ENCODE results near the gene OR6M1.

The OR6M1 gene, protein sequence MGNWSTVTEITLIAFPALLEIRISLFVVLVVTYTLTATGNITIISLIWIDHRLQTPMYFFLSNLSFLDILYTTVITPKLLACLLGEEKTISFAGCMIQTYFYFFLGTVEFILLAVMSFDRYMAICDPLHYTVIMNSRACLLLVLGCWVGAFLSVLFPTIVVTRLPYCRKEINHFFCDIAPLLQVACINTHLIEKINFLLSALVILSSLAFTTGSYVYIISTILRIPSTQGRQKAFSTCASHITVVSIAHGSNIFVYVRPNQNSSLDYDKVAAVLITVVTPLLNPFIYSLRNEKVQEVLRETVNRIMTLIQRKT

DNA sequence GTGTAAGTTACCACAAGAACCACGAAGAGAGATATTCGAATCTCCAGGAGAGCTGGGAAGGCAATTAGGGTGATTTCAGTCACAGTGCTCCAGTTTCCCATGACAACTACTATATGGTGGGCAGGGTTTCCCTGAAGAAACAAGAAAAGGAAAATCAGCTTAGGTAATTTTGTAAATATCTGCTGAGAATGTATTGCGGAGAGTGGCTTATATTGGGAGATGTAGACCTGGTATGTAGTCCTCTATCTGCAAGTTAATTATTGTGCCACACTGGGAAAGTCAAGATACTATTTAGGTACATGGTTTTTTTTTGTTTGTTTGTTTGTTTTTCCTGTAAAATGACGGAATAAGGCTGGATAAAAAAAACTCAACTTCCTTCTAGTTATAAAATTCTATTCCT lies at the start of gene OR6M1:
Gene OR6M1, minus strand, starts transcription at position 101 of the 400 bp plus-strand sequence. Its CDS starts 0 bp downstream, at position 101.
- DNase-seq = no peak

- no peak for DNase-seq
Observed at GRCh38 chr11:123853038-123853437, 46.9 kb upstream of the OR6M1 start.

GRCh38 chr11:123852321-123852720 lies 46.2 kb upstream of the OR6M1 start:
- no peak for DNase-seq

DNA sequence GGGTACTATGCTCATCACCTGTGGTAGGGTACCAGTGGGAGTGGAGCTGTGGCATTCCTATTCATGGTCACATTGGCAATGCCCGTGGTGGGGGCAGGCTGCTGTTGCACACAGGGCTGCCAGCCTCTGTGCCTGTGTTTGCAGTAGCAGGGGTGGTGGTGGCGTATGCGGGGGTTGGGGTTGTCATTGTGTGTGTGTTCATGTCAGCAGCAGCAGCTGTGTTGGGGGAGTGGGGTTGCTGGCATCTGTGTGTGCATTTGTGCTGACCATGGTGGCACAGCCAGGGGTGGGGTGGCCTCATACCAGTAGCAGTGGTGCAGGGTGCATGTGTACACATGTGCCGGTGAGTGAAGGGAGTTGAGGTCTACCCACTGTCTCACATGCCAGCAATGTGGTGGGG lies 45.0 kb upstream of the OR6M1 start:
- DNase-seq = no peak

- DNase-seq = no peak
Observed at GRCh38 chr11:123841174-123841573, 35.0 kb upstream of the OR6M1 start.

GRCh38 chr11:123839131-123839530 lies 33.0 kb upstream of the OR6M1 start:
- DNase-seq = no peak

DNA sequence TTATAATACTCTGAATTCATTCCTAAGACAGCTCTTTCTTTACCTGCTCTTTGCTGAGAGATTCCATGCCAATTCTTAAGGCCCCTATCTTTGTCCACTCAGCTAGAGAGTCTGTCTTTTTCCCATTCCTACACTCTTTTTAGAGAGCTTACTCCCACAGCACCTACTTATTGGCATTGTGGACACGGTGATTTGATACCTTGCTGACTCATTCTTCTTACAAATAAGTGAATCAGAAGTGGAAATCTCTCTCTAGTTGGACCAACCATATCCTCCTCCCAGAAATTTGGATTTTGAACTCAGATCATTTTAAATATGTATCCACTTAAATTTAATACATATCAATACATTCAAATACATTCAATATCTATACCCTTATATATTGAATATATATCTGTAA lies 32.5 kb upstream of the OR6M1 start:
- DNase-seq = no peak

DNA sequence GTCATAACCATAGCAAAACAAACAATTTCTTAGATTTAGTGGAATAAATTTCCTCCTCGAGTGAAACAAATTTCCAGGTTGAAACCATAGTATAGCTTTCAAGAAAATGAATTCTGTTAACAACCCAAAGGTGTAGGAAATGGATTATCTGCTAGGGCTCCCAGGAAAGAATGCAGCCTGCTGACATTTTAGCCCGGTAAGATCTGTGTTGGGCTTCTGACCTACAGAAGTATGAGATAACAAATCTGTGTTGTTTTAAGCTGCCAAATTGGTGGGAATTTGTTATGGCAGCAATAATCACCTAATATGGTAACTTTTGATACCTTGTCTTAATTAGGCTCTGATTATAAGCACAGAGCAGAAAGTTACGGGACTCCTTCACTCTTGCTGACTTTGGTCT lies 32.0 kb upstream of the OR6M1 start:
- DNase-seq = no peak

DNA sequence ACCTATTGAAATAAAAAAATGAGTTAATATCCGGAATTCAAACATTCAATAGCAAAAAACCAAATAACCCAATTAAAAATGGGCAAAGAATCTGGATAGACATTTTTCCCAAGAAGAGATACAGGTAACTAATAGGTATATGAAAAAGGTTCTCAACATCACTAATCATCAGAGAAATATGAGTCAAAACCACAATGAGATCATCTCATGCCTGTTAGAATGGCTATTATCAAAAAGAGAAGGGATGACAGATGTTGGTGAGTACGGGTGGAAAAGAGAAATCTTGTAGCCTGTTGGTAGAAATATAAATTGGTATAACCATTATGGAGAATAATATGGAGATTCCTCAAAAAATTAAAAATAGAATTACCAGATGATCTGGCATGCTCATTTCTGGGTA lies 26.9 kb upstream of the OR6M1 start:
- DNase-seq = no peak

DNA sequence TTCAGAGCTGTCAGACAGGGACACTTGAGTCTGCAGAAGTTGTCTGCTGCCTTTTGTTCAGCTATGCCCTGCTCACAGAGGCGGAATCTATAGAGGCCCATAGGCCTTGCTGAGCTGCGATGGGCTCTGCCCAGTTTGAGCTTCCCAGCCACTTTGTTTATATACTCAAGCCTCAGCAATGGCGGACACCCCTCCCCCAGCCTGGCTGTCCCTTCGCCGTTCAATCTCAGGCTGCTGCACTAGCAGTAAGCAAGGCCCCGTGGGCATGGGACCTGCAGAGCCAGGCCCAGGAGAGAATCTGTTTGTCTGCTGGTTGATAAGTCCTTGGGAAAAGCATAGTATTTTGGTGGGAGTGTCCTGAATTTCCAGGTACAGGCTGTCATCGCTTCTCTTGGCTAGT lies 23.6 kb upstream of the OR6M1 start:
- DNase-seq = no peak

DNA sequence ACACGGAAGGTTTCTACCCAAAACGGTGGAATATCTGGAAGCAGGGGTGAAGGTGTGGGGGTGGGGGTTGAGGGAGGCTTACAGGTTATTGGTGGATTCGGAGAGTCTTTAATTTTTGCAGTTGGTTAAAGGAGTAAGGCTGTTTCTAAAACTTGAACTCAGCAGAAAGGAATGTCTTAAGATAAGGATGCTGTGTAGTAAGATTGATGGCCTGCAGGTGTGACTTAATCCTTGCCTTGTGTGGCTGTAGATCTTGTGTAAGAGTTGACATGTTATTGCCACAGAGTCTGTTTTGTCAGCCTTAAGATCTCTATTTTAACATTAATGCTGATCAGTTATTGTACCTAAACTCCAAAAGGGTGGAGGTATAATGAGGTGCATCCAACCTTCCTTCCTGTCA lies 16.4 kb upstream of the OR6M1 start:
- DNase-seq = no peak

- DNase-seq = no peak
Observed at GRCh38 chr11:123822032-123822431, 15.9 kb upstream of the OR6M1 start.

- no peak for DNase-seq
Observed at GRCh38 chr11:123815122-123815521, 9.0 kb upstream of the OR6M1 start.

- DNase-seq = no peak
Observed at GRCh38 chr11:123801765-123802164, 4.4 kb downstream of the OR6M1 start.

DNA sequence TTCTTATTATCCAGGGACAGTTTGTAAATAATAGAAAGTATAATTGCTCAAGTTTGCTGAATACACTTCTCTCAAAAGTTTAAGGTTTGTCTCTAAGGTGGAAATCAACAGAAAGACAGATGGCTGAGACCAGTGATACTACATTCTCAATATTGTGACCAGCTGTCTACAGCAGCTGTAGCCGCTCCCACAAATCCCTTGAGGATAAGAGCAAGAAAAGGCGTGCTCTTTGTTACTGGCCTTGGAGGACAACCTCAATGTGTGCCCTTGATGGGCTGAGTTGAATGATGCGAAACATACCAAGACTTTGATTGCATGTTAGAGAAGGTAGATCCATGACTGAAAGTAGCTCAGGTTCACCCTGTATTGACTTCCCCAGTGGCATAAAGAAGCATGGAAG lies 6.1 kb downstream of the OR6M1 start:
- DNase-seq = no peak

DNA sequence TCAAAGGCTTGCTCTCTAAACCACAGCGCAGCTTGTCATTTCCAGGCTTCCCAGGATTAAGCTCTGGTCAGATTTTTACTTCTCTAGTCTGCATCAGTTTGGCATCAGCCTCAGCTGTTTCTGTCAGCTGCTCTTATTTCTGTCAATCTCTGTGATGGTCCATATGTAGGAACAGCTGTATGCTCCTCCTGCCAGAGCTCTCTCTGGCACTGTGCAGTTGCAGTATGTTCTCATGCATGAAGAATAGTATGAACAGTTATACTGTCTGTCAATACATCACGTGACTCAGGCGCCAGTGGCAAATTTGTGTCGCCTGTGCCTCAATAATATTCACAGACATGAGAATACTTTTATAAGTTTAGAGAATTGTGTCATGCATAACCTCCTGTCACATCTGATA lies 6.7 kb downstream of the OR6M1 start:
- no peak for DNase-seq

DNA sequence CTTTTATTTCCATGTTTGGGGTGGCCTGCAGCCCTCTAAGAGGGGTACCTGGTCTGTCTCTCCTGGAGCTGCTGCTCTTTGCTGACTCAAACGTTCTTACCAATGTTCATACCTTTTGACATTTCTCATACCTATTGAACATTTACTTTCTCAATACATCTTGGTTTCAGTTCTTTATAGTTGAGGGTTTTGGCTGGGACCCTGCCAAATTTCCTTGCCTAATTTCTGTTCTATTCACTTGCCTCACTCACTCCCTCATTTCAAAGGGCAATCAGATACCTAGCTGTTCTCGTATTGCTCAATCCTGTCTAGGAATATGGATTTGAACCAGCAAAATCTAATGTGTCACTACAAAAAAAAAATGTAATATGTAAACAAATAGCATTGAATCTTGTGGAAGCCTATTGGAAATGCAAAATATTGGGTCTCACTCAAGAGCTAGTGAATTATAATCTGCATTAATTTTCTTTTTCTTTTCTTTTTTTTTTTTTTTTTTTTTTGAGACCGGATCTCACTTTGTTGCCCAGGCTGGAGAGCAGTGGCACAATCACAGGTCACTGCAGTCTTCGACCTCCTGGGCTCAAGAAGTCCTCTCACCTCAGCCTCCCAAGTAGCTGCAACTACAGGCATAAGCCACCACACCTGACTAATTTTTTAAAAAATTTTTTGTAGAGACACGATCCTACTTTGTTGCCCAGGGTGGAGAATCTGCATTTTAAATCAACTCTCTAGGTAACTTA lies 7.5 kb downstream of the OR6M1 start:
- DNase-seq = no peak

- no peak for DNase-seq
Observed at GRCh38 chr11:123798079-123798478, 8.1 kb downstream of the OR6M1 start.

DNA sequence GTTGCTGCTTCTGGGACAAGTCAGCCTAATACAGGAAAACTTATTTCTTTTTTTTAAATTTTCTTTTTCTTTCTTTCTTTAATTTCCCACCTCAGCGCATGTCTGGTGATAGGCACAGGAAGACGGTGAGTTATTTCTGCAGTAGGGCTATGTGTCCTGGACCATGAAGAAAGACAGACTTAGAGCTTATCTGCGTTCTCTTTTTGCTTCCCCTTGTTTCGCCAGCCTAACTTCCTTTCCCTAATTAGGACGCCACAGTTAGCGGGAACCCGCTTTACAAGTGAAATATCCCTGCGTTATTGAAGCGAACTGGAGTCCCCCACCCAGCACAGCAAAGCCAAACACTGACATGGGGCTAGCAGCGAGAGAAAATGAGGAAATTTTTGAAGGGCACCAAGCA lies 8.6 kb downstream of the OR6M1 start:
- no peak for DNase-seq

GRCh38 chr11:123797114-123797513 lies 9.0 kb downstream of the OR6M1 start:
- no peak for DNase-seq

GRCh38 chr11:123796226-123796625 lies 9.9 kb downstream of the OR6M1 start:
- no peak for DNase-seq

GRCh38 chr11:123783536-123783935 lies 22.6 kb downstream of the OR6M1 start:
- DNase-seq = no peak

- no peak for DNase-seq
Observed at GRCh38 chr11:123778511-123778910, 27.6 kb downstream of the OR6M1 start.

DNA sequence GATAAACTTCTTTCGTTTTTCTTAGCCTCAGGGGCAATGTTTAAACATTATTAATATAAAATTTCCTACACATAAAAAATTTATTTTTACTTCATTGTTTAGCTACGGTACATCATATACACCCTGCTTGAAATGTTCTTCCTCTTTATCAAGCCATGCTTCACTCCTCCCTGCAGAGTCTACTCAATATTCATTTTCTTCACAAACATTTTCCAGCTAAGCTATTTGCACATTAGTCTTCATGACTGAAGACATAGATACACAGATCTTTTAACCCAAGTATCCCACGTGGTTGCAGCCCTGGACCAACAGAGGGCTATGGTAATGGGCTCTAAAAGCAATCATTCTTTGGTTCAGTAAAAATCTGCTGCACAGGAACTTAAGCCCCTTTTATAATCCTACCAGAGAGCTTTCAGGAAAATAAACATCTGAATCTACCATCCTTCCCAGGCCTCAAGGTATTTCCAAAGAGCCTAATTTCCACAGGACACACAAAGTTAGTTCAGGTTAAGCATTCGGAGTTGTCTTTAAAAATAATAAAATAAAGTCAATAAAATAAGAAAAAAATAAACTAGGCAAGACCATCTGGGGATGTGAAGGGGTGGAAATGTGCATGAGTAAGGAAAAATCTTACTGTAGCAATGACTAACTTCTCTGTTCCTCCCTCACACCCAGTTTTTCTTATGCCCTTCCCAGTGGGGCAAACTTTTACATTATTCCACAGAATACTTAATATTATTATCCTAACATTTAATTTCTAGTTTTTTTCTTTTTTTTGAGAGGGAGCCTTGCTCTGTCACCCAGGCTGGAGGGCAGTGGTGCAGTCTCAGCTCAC lies 30.2 kb downstream of the OR6M1 start:
- DNase-seq = no peak

Data from CD4-positive, alpha-beta T cell treated with Interleukin-10 for 1 hour (primary cell).